Epithelial cell of proximal tubule (primary cell): ENCODE measurements around the gene UBAC2. TPM values are rescaled to one million over a fixed set of nuclear protein-coding genes. Genes with fewer than 3 reads are reported as not detected.

Experiments used
- DNase-seq: peaks from one replicate; pipeline ENCODE4 v3.0.0-alpha.2; 2011; ENCODE audit warnings: low read depth
- H3K4me3 ChIP-seq: 2 replicates; pipeline ENCODE4 v1.5.1; 2011; ENCODE audit warnings: low read depth, mild to moderate bottlenecking, low read length
- CTCF ChIP-seq: conservative IDR thresholded peaks from 2 replicates; pipeline ENCODE4 v1.5.1; 2012; ENCODE audit warnings: low read depth, mild to moderate bottlenecking, low read length
- total RNA-seq: library from RNA; depleted of rRNA; stranded (reverse); fragments of >200 nt; gene quantifications from 2 replicates; pipeline ENCODE4 v1.2.3, GENCODE V29; 2015

UBAC2 gene
- total RNA-seq, 1 donor from 2014 or later = 63.9 TPM

- no peak for DNase-seq
- TF ChIP-seq CTCF = no peak
- no peak overlapping the region for H3K4me3 ChIP-seq
These were observed 172.8 kb downstream of the UBAC2 start for GRCh38 chr13:99373436-99373835.

- no peak for DNase-seq
- H3K4me3 ChIP-seq = no peak overlapping the region
- TF ChIP-seq CTCF = no peak
These were observed 173.7 kb downstream of the UBAC2 start for GRCh38 chr13:99374169-99374991.

GRCh38 chr13:99374994-99375737, 174.5 kb downstream of the UBAC2 start:
- TF ChIP-seq CTCF = no peak
- no peak overlapping the region for H3K4me3 ChIP-seq
- DNase-seq = no peak

GRCh38 chr13:99375738-99376080, 175.1 kb downstream of the UBAC2 start:
- DNase-seq = no peak
- no peak for TF ChIP-seq CTCF
- no peak overlapping the region for H3K4me3 ChIP-seq

- H3K4me3 ChIP-seq = no peak overlapping the region
- TF ChIP-seq CTCF = no peak
- no peak for DNase-seq
These were observed 175.5 kb downstream of the UBAC2 start for GRCh38 chr13:99376132-99376531.

- H3K4me3 ChIP-seq = no peak overlapping the region
- TF ChIP-seq CTCF = no peak
- no peak for DNase-seq
These were observed 176.3 kb downstream of the UBAC2 start for GRCh38 chr13:99376924-99377323.
